Measurements from ENCODE around the gene SRRM4.
"Not testable (repeated sequence)": the region's sequence is repeated elsewhere in the genome, so short reads cannot be mapped to it uniquely, and the experiment has no call there.

The SRRM4 gene

DNA sequence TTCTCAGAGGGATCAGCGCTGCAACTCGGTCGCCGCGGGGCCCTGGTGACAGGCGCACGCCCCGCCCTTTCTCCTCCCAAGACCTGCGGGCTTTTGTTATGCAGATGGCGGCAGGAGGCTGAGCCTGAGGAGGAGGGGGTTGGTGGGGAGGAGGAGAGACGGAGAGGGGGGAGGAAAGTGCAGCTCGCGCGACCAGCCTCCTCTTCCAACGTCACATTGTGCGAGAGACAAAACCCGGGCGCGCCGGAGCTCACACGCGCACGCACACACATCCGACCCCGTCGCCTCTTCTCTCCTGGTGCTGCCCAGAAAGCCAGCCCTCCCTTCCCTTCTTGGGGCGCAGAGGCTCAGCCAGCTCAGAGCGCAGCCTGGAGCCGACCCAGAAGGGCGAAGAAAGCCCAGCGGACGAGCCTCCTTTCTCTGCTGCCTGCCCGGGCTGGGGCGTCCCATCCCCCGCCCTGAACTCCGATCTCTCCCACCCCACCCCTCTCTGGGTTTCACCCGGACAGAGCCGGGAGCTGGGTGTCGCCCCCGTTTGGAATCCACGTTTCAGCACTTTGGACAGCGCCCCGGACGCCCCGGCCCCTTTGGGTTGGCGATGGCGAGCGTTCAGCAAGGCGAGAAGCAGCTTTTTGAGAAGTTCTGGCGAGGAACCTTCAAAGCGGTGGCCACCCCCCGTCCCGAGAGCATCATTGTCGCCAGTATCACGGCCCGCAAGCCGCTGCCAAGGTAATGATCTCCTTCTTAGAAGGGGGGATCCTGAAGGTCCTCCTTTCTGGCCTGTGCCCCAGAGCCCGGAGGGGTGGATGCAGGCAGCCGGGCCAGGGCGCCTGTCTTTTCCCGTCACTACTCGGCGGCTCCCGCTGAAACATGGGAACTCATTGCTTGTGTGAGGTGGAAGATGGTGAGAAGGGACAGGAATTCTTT lies at the start of gene SRRM4:
TSS of gene SRRM4 (plus strand) at position 257 of the 927 bp plus-strand sequence. CDS start at position 599, 342 bp downstream.
- no peak for DNase-seq

- DNase-seq, result no peak
These were observed 35.1 kb upstream of the SRRM4 start for GRCh38 chr12:118946256-118946655.

GRCh38 chr12:118958520-118958919 lies 22.8 kb upstream of the SRRM4 start:
- no peak for DNase-seq

DNA sequence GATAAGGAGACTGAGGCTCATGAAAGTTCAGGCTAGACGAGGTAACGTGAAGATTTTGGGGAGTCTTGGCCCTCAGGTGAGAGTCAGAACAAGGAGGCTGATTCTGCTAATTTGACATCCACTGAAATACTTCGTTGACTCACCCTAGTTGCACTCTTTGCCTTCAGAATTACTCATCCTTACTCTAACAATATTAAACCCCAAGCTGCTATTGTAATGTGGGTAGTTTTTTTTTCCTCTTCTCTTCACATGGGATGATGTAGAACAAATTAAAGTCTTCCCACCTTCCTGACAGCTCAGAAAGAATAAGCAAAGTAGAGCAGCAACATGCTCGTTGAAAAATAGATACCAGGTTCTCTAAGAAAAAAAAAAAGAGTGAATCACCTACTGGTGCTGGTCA lies 22.0 kb upstream of the SRRM4 start:
- no peak for DNase-seq

- DNase-seq, result no peak
These were observed 21.3 kb upstream of the SRRM4 start for GRCh38 chr12:118959985-118960560.

DNA sequence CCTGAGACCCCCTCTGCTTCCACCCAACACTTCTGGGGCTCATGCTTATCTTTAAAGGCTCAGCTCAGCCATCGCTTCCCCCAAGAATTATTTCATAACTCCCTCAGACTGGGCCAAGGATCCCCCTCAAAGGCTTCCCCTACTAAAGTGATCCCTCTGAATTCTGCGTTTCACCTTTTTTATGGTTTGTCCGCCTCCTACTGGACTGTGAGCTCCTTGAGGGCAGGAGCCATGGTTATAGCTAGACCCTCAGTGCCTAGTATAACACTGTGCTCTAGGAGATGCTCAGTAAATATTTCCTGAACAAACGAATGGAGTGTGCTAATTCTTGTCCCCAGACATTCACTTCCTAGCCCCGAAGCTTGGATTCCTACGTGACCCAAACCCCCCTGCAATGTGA lies 20.5 kb upstream of the SRRM4 start:
- DNase-seq, result no peak

GRCh38 chr12:118964988-118965387 lies 16.4 kb upstream of the SRRM4 start:
- no peak for DNase-seq

DNA sequence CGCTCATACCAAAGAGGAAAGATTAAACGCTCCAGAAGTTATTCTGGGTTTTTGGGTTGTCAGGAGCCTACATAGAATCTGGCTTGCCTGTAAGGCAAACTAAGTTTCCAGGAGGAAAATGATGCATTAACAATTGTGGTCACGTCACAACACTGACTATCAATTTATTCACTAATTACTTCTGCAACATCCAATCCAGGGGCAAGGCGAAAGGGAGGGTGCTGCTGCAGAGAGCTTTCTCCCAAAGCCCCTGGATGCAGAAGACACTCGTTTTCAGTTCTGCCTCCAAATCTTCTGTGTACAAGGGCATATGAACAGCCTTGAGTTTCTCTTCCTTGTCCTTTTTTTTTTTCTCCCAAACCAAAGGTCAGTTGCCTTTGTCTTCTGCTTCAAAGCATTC lies 10.5 kb upstream of the SRRM4 start:
- DNase-seq, result no peak

DNA sequence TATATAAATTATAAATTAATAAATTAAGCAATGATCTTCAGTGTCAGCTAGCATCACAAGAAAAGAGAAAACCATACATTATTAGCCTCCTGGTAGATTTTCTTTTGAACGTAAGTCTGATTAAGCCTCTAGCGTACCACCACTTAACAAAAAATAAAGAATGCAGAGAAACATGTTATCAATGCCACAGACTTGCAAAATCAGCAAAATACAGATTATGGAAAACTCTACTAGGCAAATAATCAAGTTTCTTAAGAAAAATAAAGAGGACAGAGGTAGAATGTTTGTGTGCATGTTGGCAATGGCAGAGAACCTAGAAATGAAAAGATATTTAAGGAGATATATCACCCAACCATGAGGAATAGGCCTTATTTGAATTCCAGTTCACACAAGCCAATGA lies 8.4 kb upstream of the SRRM4 start:
- no peak for DNase-seq

DNA sequence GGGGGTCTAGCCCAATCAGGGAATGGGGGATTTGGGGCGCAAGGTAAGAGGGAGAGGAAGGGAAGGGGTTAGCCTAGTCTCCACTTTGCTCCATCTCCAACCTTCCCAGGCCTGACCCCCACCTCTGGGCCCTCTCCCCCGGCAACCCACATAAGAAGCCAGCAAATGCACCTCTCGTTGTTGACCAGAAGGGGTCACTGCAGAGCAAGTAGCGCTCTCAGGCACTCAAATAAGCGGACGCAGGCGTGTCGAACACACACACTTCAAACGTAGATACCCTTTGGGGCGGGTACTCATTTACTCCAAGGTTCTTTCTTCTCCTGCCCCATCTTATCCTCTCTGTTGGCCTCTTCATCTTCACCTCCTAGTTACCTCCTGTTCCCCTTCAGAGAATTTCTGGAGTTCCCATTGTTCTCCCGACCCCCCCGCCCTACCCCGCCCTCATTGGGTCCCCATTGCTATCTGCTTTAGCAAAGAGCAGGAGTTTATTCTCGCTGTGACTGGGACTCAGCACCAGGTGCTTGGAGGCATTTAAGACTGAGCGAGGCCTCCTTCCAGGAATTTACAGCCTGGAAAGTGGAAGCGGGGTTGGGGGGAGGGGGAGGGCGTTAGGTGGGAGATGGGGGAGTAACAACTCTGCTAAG lies 1.5 kb upstream of the SRRM4 start:
- DNase-seq, result no peak

DNA sequence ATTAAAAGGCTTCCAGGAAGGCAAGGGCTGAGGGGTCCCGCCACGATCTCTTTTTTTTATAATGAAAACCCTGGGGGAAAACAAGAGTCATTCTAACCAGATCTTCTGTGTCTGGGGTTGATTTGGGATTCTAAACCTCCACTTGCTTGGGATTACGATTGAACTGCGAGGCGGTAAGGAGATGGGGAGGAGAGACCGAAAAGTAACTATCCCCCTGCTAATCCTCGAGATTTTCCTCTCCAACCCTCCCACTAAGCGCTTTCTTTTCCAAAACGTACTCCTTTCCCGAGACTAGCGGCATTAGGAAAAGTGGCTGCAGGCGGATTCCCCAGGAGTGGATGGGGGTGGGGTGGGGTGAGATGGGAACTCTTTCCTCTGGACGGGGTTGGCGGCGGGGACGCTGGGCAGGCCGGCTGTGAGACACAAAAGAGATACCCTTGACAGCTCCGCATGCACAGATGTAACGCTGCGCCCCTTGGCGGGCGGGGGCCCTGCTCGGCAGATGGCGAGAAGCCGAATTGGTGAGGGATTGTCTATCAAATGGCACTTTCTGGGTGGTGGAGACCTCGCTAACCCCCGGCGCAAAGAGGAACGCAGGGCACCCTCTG lies 830 bp upstream of the SRRM4 start:
- no peak for DNase-seq

- no peak for DNase-seq
These were observed 961 bp downstream of the SRRM4 start for GRCh38 chr12:118982302-118982701.

- DNase-seq, result no peak
These were observed 1.8 kb downstream of the SRRM4 start for GRCh38 chr12:118982984-118983761.

DNA sequence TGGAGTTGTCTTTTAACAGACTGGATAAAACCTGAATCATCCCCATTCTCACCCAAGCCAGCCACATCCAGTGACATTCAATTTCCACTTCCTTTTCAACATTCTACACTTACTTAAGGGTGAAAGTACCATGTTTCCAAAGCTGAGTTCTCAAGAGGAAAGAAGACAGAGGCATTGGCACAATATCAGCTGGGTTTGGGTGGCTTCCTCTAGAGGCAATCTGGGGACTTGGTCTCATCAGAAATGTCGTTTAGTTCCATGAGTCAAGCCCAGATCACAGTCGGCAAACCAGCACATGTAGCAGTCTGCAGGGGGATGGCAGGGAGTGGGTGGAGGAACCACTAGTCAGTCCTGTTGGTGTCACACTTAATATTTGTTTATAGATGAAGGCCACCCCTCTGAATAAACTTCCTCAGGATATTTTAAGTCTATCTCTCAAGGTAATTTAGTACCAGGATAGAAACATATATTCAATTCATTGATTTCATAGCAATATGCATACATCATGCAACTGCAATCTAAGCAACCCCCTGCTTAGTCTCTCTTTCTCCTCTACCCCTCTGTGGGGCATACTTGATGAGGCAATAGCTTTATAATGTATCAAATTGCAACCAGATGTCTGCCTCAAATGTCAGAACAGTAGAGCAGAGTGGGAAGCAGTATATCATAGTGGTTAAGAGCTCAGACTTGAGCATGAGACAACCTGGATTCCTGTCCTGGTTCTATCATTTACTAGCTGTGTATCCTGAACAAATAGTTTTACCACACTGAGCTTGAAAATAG lies 3.0 kb downstream of the SRRM4 start:
- no peak for DNase-seq

DNA sequence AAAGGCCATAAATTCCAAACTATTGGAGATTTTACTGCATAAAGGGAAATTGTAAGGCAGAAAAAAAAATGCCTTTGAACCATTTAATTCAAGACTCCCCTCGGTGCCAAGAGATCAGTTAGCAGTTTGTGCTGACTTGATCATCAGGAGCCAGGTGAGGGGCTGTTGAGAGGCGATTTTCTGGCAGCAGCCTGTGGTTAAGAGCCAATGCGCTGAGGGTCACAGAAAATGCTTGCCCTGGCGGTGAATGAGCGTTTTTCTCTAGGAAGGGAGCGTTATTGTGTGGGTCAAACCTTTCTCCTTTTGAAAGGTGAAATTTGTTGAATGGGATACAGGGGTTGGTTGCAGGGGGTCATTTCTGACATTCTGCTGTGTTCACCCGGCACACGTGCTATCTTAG lies 4.7 kb downstream of the SRRM4 start:
- DNase-seq, result no peak

- DNase-seq, result no peak
These were observed 17.8 kb downstream of the SRRM4 start for GRCh38 chr12:118999107-118999506.

DNA sequence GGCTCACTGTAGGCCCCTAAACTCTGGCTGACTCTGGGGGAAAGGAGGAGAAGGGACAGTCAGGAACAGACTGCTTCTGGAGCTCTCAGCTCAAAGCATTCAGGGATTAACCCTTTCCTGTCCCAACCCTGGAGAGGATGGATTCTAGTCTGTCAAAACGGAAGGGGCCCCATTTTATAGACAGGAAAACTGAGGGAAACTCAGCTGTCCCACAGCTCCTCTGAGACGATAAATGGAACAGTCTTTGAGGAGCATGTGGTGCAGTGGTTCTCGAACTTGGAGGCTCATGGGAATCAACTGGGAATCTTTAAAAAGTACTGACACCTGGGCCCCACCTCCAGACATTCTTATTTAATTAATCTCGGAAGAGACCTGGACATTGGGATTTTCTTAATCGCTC lies 23.7 kb downstream of the SRRM4 start:
- no peak for DNase-seq

- DNase-seq, result no peak
These were observed 24.6 kb downstream of the SRRM4 start for GRCh38 chr12:119005913-119006312.

GRCh38 chr12:119006746-119007145 lies 25.4 kb downstream of the SRRM4 start:
- DNase-seq, result no peak

DNA sequence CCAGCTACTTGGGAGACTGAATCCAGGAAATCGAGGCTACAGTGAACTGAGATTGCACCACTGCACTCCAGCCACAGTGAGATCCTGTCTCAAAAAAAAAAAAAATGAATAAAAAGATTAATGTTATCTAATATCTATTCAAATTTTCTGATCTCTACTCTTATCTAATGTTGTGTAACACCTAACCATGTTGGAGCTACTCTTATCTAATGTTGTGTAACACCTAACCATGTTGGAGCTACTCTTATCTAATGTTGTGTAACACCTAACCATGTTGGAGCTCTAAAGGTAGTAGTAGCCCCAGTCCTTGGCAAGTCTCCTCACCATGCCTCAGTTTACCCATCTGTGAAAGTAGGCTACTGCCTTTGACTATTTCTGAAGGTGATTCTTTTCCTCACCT lies 26.9 kb downstream of the SRRM4 start:
- not testable (repeated sequence) for DNase-seq

DNA sequence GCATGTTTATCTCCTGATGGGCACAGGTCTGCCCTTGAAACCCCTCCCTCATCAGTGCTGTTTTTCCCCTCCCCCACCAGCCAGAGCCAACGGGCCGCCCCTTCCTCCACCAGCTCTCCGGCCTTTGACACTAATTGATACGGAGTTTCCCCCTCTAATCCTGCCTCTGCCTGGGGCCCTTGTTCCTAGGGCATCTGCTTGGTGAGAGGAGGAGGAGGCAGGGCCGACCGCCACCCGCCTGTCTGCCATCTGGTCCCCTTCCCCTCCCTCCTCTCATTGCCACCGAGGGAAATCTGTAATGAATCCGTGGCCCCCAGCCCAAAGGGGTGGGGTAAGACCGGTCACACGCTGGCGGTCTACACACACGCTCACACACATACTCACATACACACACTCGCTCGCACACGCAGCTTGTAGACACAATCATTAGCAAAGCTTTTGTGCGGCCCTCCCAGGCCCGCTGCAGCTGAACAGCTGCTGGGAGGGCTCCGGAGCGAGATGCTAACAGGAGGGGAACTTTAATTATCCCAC lies 27.4 kb downstream of the SRRM4 start:
- DNase-seq, result no peak

- DNase-seq, result no peak
These were observed 29.9 kb downstream of the SRRM4 start for GRCh38 chr12:119011231-119011630.
